OCI-LY3 (cell line): Measurements from ENCODE around the gene AP2M1.

Experiments used
- EZH2phosphoT487 ChIP-seq: fragments of 200-600 bp; shearing (Covaris generic); IDR thresholded peaks from 2 replicates; pipeline ENCODE4 v1.6.1; 2018; ENCODE audit warnings: antibody characterized with exemption, mixed run types, low read depth
- TF ChIP-seq, protein P1 (sequence below): fragments of 200-600, 300-600 bp; sonication (generic); IDR thresholded peaks from 2 replicates; pipeline ENCODE4 v1.5.1; 2014; ENCODE audit warnings: antibody characterized with exemption, low read length, low read depth

DNA sequence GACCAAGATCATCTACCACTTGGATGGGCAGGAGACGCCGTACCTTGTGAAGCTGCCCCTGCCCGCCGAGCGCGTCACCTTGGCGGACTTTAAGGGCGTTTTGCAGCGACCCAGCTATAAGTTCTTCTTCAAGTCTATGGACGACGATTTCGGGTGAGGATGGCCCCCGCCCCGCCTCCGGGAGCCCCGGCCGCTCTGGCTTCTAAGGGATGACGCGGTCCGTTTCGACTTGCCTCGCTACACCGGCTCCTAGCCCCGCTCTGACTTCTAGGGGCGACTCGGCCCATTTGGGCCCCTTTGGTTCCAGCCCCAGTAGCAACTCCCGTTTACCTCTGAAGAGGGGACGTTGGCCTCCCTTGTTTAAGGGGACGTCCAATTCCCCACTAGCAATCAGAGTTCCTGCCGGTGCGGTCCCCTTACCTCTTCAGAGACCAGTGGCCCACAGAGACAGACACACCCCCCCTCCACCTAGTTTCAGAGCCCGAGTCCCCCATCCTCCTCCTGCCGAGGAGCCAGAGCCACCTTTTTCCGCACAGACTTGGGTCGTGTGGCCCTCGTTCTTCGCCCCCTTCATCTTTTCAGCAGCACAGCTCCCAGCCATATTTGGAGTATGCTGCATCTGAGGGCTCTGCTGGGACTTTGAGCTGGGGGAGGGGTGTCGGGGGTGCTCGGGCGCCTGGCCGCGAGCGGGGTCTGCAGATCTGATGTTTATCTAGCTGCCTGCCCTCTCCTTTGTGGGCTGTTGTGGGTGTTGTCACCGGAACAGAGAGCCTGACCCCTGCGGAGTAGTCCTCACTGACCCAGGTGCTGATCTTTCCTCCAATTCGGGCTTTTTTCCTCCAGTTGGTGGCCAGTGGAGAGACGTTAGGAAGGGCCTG is 18.8 kb upstream of the AP2M1 start:
- no peak for TF ChIP-seq EZH2phosphoT487
- TF ChIP-seq, protein P1, sequence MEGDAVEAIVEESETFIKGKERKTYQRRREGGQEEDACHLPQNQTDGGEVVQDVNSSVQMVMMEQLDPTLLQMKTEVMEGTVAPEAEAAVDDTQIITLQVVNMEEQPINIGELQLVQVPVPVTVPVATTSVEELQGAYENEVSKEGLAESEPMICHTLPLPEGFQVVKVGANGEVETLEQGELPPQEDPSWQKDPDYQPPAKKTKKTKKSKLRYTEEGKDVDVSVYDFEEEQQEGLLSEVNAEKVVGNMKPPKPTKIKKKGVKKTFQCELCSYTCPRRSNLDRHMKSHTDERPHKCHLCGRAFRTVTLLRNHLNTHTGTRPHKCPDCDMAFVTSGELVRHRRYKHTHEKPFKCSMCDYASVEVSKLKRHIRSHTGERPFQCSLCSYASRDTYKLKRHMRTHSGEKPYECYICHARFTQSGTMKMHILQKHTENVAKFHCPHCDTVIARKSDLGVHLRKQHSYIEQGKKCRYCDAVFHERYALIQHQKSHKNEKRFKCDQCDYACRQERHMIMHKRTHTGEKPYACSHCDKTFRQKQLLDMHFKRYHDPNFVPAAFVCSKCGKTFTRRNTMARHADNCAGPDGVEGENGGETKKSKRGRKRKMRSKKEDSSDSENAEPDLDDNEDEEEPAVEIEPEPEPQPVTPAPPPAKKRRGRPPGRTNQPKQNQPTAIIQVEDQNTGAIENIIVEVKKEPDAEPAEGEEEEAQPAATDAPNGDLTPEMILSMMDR = no peak
